GM23338 (cell line): ENCODE measurements around the gene NACAD. TPM values are rescaled to one million over a fixed set of nuclear protein-coding genes. Genes with fewer than 3 reads are reported as not detected.

ENCODE experiments used
- ATAC-seq: fragments of 200-7000 bp; cut with Tn5 transposase; 3 replicates; pipeline ENCODE4 v1.9.1; 2020
- DNase-seq: peaks from one replicate; pipeline ENCODE4 v3.0.0-alpha.2; 2015; ENCODE audit warnings: low spot score
- H2AFZ ChIP-seq: fragments of 200-600 bp; sonication (generic); 2 replicates; pipeline ENCODE4 v1.8.0; 2016; ENCODE audit warnings: antibody characterized with exemption, mild to moderate bottlenecking, moderate library complexity
- H3F3A ChIP-seq: fragments of 200-600 bp; sonication (generic); replicated peaks from 2 replicates; pipeline ENCODE4 v1.8.0; 2017; ENCODE audit warnings: antibody characterized with exemption, mixed run types, low read depth
- H3K27ac ChIP-seq: fragments of 200-600 bp; sonication (generic); 2 replicates; pipeline ENCODE4 v1.6.1; 2016; ENCODE audit warnings: low read depth
- H3K27me3 ChIP-seq: fragments of 200-600 bp; sonication (generic); 2 replicates; pipeline ENCODE4 v1.8.0; 2016; ENCODE audit warnings: mild to moderate bottlenecking, mixed run types, moderate library complexity; ENCODE audit not compliant: insufficient read depth
- H3K36me3 ChIP-seq: fragments of 200-600 bp; sonication (generic); 2 replicates; pipeline ENCODE4 v1.8.0; 2016; ENCODE audit warnings: mild to moderate bottlenecking; ENCODE audit not compliant: insufficient read depth
- H3K4me1 ChIP-seq: fragments of 200-600 bp; sonication (generic); 2 replicates; pipeline ENCODE4 v1.8.0; 2016; ENCODE audit warnings: mild to moderate bottlenecking, moderate library complexity; ENCODE audit not compliant: insufficient read depth
- H3K4me2 ChIP-seq: fragments of 200-600 bp; sonication (generic); 2 replicates; pipeline ENCODE4 v1.7.1; 2017; ENCODE audit warnings: mixed run types
- H3K4me3 ChIP-seq: fragments of 200-600 bp; sonication (generic); 2 replicates; pipeline ENCODE4 v1.6.1; 2016; ENCODE audit warnings: mixed run types
- H3K79me2 ChIP-seq: fragments of 200-600 bp; sonication (generic); replicated peaks from 2 replicates; pipeline ENCODE4 v1.8.0; 2017; ENCODE audit warnings: mild to moderate bottlenecking; ENCODE audit not compliant: insufficient read depth
- H3K9me2 ChIP-seq: fragments of 200-600 bp; sonication (generic); 2 replicates; pipeline ENCODE4 v1.8.0; 2017; ENCODE audit not compliant: insufficient read depth
- H4K20me1 ChIP-seq: fragments of 200-600 bp; sonication (generic); replicated peaks from 2 replicates; pipeline ENCODE4 v1.8.0; 2017; ENCODE audit warnings: mild to moderate bottlenecking; ENCODE audit not compliant: insufficient read depth
- H3K27ac Mint-ChIP-seq: 2 replicates; pipeline ENCODE4 v1.8.0; 2020; ENCODE audit warnings: inconsistent platforms, mild to moderate bottlenecking, moderate library complexity, mixed read lengths
- H3K27me3 Mint-ChIP-seq: 3 replicates; pipeline ENCODE4 v1.8.0; 2022; ENCODE audit warnings: low read depth, mild to moderate bottlenecking, moderate library complexity, mixed read lengths, inconsistent platforms; ENCODE audit not compliant: insufficient read depth, poor library complexity
- H3K36me3 Mint-ChIP-seq: 3 replicates; pipeline ENCODE4 v1.8.0; 2021; ENCODE audit warnings: low read depth, mild to moderate bottlenecking, inconsistent platforms, moderate library complexity, mixed read lengths
- H3K4me1 Mint-ChIP-seq: 3 replicates; pipeline ENCODE4 v1.8.0; 2020; ENCODE audit warnings: mild to moderate bottlenecking, inconsistent platforms, mixed read lengths
- H3K4me3 Mint-ChIP-seq: 3 replicates; pipeline ENCODE4 v1.8.0; 2021; ENCODE audit warnings: moderate library complexity, mild to moderate bottlenecking, inconsistent platforms, mixed read lengths
- H3K9me3 Mint-ChIP-seq: 3 replicates; pipeline ENCODE4 v1.8.0; 2020; ENCODE audit warnings: moderate library complexity, mild to moderate bottlenecking, inconsistent platforms, mixed read lengths
- ETS1 ChIP-seq: IDR thresholded peaks from 2 replicates; pipeline ENCODE4 v1.6.1; 2016; ENCODE audit warnings: antibody characterized with exemption
- EZH2phosphoT487 ChIP-seq: fragments of 200-600 bp; sonication (generic); IDR thresholded peaks from one replicate; pipeline ENCODE4 v1.8.1; 2018; ENCODE audit warnings: antibody characterized with exemption; ENCODE audit not compliant: unreplicated experiment
- POLR2AphosphoS5 ChIP-seq: IDR thresholded peaks from 2 replicates; pipeline ENCODE4 v1.6.1; 2016; ENCODE audit warnings: antibody characterized with exemption, low read depth
- STAT1 ChIP-seq: IDR thresholded peaks from one replicate; pipeline ENCODE4 v1.6.1; 2016; ENCODE audit warnings: antibody characterized with exemption; ENCODE audit not compliant: unreplicated experiment
- ZNF114 ChIP-seq: fragments of 250-450 bp; sonication (Bioruptor Pico); IDR thresholded peaks from 2 replicates; pipeline ENCODE4 v1.5.0; 2020; ENCODE audit warnings: mild to moderate bottlenecking, moderate library complexity
- ZNF331 ChIP-seq: fragments of 250-450 bp; sonication (Bioruptor Pico); IDR thresholded peaks from 2 replicates; pipeline ENCODE4 v1.5.0; 2020; ENCODE audit warnings: low read depth, mild to moderate bottlenecking, moderate library complexity
- polyA plus RNA-seq: library from polyadenylated mRNA; unstranded; fragments of >200 nt; fragmentation: Nextera tagmentation; extraction: Ambion mirVana; gene quantifications from 2 replicates; pipeline ENCODE4 v1.2.1, GENCODE V29; 2016
- total RNA-seq: library from RNA; depleted of rRNA; stranded (reverse); fragments of >200 nt; shearing (Covaris generic); gene quantifications from 2 replicates; pipeline ENCODE4 v1.2.3, GENCODE V29; 2014
- TF ChIP-seq, protein P1 (sequence below), 2 experiments: fragments of 200-600 bp in 1 of 2; sonication (generic) in 1 of 2; conservative IDR thresholded peaks; 2 replicates each; pipeline versions ENCODE4 v1.5.1 to v1.6.1; 2016 to 2017; ENCODE audit warnings: antibody characterized with exemption in 2 of 2, low read depth in 2 of 2, mild to moderate bottlenecking in 2 of 2, moderate library complexity in 1 of 2

Gene NACAD
- total and polyA plus RNA-seq, 2 experiments from 2014 or later, result 6.1 to 11.2 TPM

DNA sequence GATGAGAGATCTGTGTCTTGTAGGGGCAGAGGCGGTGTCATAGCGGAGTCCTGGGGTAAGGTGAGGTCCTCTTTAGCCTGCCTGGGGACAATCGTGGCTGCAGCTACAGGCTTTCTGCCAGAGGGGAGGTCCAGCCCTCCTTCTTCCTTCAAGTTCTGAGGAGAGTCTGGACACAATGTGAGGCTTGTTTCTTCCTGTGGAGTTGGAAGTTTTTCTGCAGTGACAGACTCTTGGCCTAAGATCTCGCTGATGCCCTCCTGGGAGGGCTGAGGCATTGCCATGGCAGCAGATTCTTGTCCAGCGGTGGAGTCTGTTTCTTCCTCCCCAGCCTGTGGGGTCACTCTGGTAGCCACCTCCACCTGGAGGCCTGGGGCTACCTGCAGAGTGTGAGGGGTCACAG is 4.4 kb downstream of the NACAD start:
- H3K27me3 Mint-ChIP-seq, result peaks cover 28% of the 10 kb centered on the region
- no peak overlapping the region for H2AFZ ChIP-seq
- no peaks in the 10 kb centered on the region; the same call in 1 of the 3 replicates for H3K9me3 Mint-ChIP-seq
- H3K79me2 ChIP-seq, result no peaks in the 10 kb centered on the region
- TF ChIP-seq, protein P1, sequence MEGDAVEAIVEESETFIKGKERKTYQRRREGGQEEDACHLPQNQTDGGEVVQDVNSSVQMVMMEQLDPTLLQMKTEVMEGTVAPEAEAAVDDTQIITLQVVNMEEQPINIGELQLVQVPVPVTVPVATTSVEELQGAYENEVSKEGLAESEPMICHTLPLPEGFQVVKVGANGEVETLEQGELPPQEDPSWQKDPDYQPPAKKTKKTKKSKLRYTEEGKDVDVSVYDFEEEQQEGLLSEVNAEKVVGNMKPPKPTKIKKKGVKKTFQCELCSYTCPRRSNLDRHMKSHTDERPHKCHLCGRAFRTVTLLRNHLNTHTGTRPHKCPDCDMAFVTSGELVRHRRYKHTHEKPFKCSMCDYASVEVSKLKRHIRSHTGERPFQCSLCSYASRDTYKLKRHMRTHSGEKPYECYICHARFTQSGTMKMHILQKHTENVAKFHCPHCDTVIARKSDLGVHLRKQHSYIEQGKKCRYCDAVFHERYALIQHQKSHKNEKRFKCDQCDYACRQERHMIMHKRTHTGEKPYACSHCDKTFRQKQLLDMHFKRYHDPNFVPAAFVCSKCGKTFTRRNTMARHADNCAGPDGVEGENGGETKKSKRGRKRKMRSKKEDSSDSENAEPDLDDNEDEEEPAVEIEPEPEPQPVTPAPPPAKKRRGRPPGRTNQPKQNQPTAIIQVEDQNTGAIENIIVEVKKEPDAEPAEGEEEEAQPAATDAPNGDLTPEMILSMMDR (conservative IDR thresholded peaks at IDR 0.05; ENCODE audit: low read depth in 2 of 2), result no peak
- no peaks in the 10 kb centered on the region for H3F3A ChIP-seq
- no peak overlapping the region for H3K27ac ChIP-seq
- ATAC-seq (no peak), DNase-seq (no peak)
- H3K27ac Mint-ChIP-seq, result no peak overlapping the region
- H3K36me3 ChIP-seq, result no peaks in the 10 kb centered on the region
- no peaks in the 10 kb centered on the region for H3K9me2 ChIP-seq
- no peak overlapping the region for H3K4me2 ChIP-seq
- H4K20me1 ChIP-seq, result no peaks in the 10 kb centered on the region
- no peaks in the 10 kb centered on the region for H3K4me1 ChIP-seq
- no peak overlapping the region for H3K4me3 ChIP-seq
- no peaks in the 10 kb centered on the region for H3K27me3 ChIP-seq
- H3K4me1 Mint-ChIP-seq, result no peaks in the 10 kb centered on the region
- no peak overlapping the region for H3K4me3 Mint-ChIP-seq
- H3K36me3 Mint-ChIP-seq, result no peaks in the 10 kb centered on the region

DNA sequence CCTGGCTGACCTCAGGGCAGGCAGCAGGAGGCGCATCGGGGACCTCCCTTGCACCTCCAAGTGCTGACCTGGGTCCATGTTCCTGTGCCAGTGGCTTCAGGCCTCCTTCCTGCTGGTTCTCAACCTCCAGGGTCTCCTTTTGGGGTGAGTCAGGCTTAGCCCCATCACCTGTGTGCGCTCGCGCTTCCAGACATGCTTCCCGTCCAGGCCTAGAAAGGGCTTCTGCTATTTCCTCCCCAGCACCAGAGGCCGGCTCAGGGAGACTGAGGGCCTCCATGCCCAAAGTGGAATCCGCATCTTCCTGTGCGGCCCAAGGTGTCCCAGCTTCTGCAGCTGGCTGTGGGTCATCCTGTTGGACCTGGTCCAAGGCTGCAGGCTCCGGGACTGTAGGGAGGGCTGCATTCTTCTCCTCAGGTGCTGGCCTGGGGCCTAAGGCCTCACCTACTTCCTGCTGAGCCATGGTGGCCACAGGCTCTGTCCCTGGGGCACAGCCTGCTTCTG is 5.9 kb downstream of the NACAD start:
- TF ChIP-seq ETS1 (no peak), ZNF114 (CRISPR knock-in tag) (no peak), EZH2phosphoT487 (no peak), POLR2AphosphoS5 (no peak), STAT1 (no peak), ZNF331 (CRISPR knock-in tag) (no peak)
- TF ChIP-seq, protein P1 (conservative IDR thresholded peaks at IDR 0.05; ENCODE audit: low read depth in 2 of 2), result 0 out of 4 replicates have a peak, but pooled peaks of 1 of the 2 experiments have one; percentile 15
- no peak overlapping the region for H3K4me2 ChIP-seq
- no peaks in the 10 kb centered on the region for H3F3A ChIP-seq
- H3K4me3 ChIP-seq, result no peak overlapping the region
- no peaks in the 10 kb centered on the region for H3K79me2 ChIP-seq
- ATAC-seq, result no peak
- H3K36me3 ChIP-seq, result no peaks in the 10 kb centered on the region
- H3K4me1 ChIP-seq, result no peaks in the 10 kb centered on the region
- H3K27ac ChIP-seq, result no peak overlapping the region
- Mint-ChIP-seq H3K9me3 (peaks cover 4% of the 10 kb centered on the region; the same call in 2 of the 3 replicates), H3K27ac (no peak overlapping the region), H3K4me3 (no peak overlapping the region), H3K27me3 (peaks cover 23% of the 10 kb centered on the region), H3K4me1 (no peaks in the 10 kb centered on the region), H3K36me3 (peaks cover 7% of the 10 kb centered on the region; the same call in 2 of the 3 replicates)
- no peak overlapping the region for H2AFZ ChIP-seq
- no peaks in the 10 kb centered on the region for H3K27me3 ChIP-seq
- DNase-seq, result no peak
- H3K9me2 ChIP-seq, result no peaks in the 10 kb centered on the region
- no peaks in the 10 kb centered on the region for H4K20me1 ChIP-seq
